H1 (cell line): ENCODE data around the gene CYP4A11. TPM values are rescaled to one million over a fixed set of nuclear protein-coding genes. Genes with fewer than 3 reads are reported as not detected.
"Not testable (repeated sequence)": the region's sequence is repeated elsewhere in the genome, so short reads cannot be mapped to it uniquely, and the experiment has no call there.

ENCODE experiments used
- CTCF ChIA-PET: fragments of 300-600 bp; sonication (Branson Sonifier 250); formaldehyde crosslinking; loops from one replicate; lab custom pipeline; 2021; ENCODE audit not compliant: partially characterized antibody; lab: Charles Lee
- POLR2A ChIA-PET: fragments of 300-600 bp; sonication (Branson Sonifier 250); formaldehyde crosslinking; loops from one replicate; lab custom pipeline; 2021; ENCODE audit warnings: inconsistent platforms; ENCODE audit not compliant: partially characterized antibody; lab: Charles Lee
- DNase-seq, 2 experiments: peaks; one replicate each; pipeline versions ENCODE4 v3.0.0 to v3.0.0-alpha.2; 2010 to 2022; ENCODE audit warnings: low spot score in 2 of 2, low read depth in 1 of 2, mixed read lengths in 1 of 2
- FAIRE-seq: peaks from 2 replicates; lab custom pipeline; 2011; peaks lifted over from hg19 to GRCh38; lab: Jason Lieb, UNC
- H2AFZ ChIP-seq: 2 replicates; pipeline ENCODE4 v1.8.1; 2012; ENCODE audit warnings: low read length, inconsistent platforms
- H2AK5ac ChIP-seq: 2 replicates; pipeline ENCODE4 v1.6.1; 2013; ENCODE audit warnings: low read depth, low read length
- H2BK120ac ChIP-seq: replicated peaks from 2 replicates; pipeline ENCODE3; 2013; ENCODE audit warnings: low read depth, low read length, inconsistent platforms
- H2BK12ac ChIP-seq: 2 replicates; pipeline ENCODE4 v1.6.1; 2013; ENCODE audit warnings: low read depth, low read length
- H2BK15ac ChIP-seq: 2 replicates; pipeline ENCODE4 v1.6.1; 2013; ENCODE audit warnings: low read length
- H2BK20ac ChIP-seq: 2 replicates; pipeline ENCODE4 v1.6.1; 2013; ENCODE audit warnings: low read length
- H2BK5ac ChIP-seq: 2 replicates; pipeline ENCODE4 v1.6.1; 2013; ENCODE audit warnings: low read depth, low read length
- H3K14ac ChIP-seq: 2 replicates; pipeline ENCODE4 v1.6.1; 2013; ENCODE audit warnings: inconsistent platforms; ENCODE audit not compliant: insufficient read length
- H3K18ac ChIP-seq: 2 replicates; pipeline ENCODE4 v1.6.1; 2013; ENCODE audit warnings: low read length; ENCODE audit errors: extremely low read depth
- H3K23ac ChIP-seq: 2 replicates; pipeline ENCODE4 v1.6.1; 2013; ENCODE audit warnings: inconsistent platforms; ENCODE audit not compliant: insufficient read length
- H3K23me2 ChIP-seq: 2 replicates; pipeline ENCODE4 v1.6.1; 2013; ENCODE audit warnings: low read depth, low read length
- H3K27ac ChIP-seq: 2 replicates; pipeline ENCODE4 v1.6.1; 2011; ENCODE audit warnings: low read depth, low read length, inconsistent platforms
- H3K27me3 ChIP-seq, 4 experiments: replicated peaks in 1 of 4; 1 replicate in 1 of 4; 2 replicates in 3 of 4; pipeline versions ENCODE4 v1.6.1 to v1.8.1; 2011 to 2013; ENCODE audit warnings: low read length in 3 of 4, mild to moderate bottlenecking in 3 of 4, inconsistent platforms in 2 of 4, mixed read lengths in 2 of 4, moderate library complexity in 1 of 4; ENCODE audit not compliant: control insufficient read depth in 3 of 4, insufficient read depth in 3 of 4; ENCODE audit errors: extremely low read depth in 1 of 4
- H3K36me3 ChIP-seq, 4 experiments: 2 replicates each; pipeline versions ENCODE4 v1.6.1 to v1.8.1; 2011 to 2013; ENCODE audit warnings: mild to moderate bottlenecking in 4 of 4, low read length in 3 of 4, moderate library complexity in 2 of 4, control low read depth in 1 of 4, inconsistent platforms in 1 of 4; ENCODE audit not compliant: insufficient read depth in 4 of 4, control insufficient read depth in 2 of 4
- H3K4ac ChIP-seq: replicated peaks from 2 replicates; pipeline ENCODE3; 2013; ENCODE audit warnings: low read length, low read depth, mixed read lengths, inconsistent platforms; ENCODE audit not compliant: insufficient read length
- H3K4me1 ChIP-seq, 4 experiments: replicated peaks in 1 of 4; 1 replicate in 1 of 4; 2 replicates in 3 of 4; pipeline versions ENCODE4 v1.6.1 to v1.8.1; 2011 to 2013; ENCODE audit warnings: low read length in 3 of 4, inconsistent platforms in 2 of 4, mixed read lengths in 1 of 4; ENCODE audit not compliant: insufficient read depth in 4 of 4, control insufficient read depth in 3 of 4
- H3K4me2 ChIP-seq, 2 experiments: 2 replicates each; pipeline versions ENCODE4 v1.6.1 to v1.8.1; 2011 to 2013; ENCODE audit warnings: low read depth in 2 of 2, low read length in 2 of 2, control low read depth in 1 of 2, inconsistent platforms in 1 of 2, mild to moderate bottlenecking in 1 of 2; ENCODE audit not compliant: insufficient read depth in 1 of 2
- H3K4me3 ChIP-seq, 4 experiments: fragments of 200-600, 300-600 bp in 1 of 4; sonication (generic), shearing (Covaris generic), sonication (Bioruptor Twin) in 1 of 4; 2 replicates each; pipeline versions ENCODE4 v1.5.1 to v1.8.1; 2011 to 2016; ENCODE audit warnings: low read length in 4 of 4, low read depth in 3 of 4, control low read depth in 2 of 4, inconsistent platforms in 2 of 4, mild to moderate bottlenecking in 2 of 4, mixed read lengths in 1 of 4, moderate library complexity in 1 of 4; ENCODE audit not compliant: insufficient read depth in 2 of 4; ENCODE audit errors: extremely low read depth in 1 of 4
- H3K56ac ChIP-seq: replicated peaks from 2 replicates; pipeline ENCODE3; 2013; ENCODE audit warnings: low read depth, mild to moderate bottlenecking, mixed read lengths, low read length, inconsistent platforms; ENCODE audit not compliant: insufficient read length
- H3K79me1 ChIP-seq: 2 replicates; pipeline ENCODE4 v1.6.1; 2013; ENCODE audit warnings: low read depth, low read length, control low read depth
- H3K79me2 ChIP-seq, 2 experiments: 2 replicates each; pipeline versions ENCODE4 v1.6.1 to v1.8.1; 2012 to 2013; ENCODE audit warnings: low read length in 2 of 2, mild to moderate bottlenecking in 2 of 2, inconsistent platforms in 1 of 2; ENCODE audit not compliant: insufficient read depth in 2 of 2, control insufficient read depth in 1 of 2
- H3K9ac ChIP-seq, 4 experiments: replicated peaks in 1 of 4; 1 replicate in 1 of 4; 2 replicates in 3 of 4; pipeline versions ENCODE4 v1.6.1 to v1.8.1; 2011 to 2013; ENCODE audit warnings: low read depth in 3 of 4, low read length in 3 of 4, control low read depth in 2 of 4, mild to moderate bottlenecking in 2 of 4, moderate library complexity in 2 of 4, inconsistent platforms in 1 of 4; ENCODE audit errors: extremely low read depth in 1 of 4
- H3K9me3 ChIP-seq, 2 experiments: 2 replicates each; pipeline versions ENCODE4 v1.6.1 to v1.8.1; 2012 to 2013; ENCODE audit warnings: mild to moderate bottlenecking in 2 of 2, moderate library complexity in 2 of 2, control low read depth in 1 of 2, inconsistent platforms in 1 of 2, low read depth in 1 of 2, low read length in 1 of 2, mixed read lengths in 1 of 2; ENCODE audit not compliant: insufficient read depth in 2 of 2
- H4K20me1 ChIP-seq, 2 experiments: replicated peaks in 1 of 2; 2 replicates each; pipeline versions ENCODE3 to v1.8.1; 2011 to 2013; ENCODE audit warnings: inconsistent platforms in 2 of 2, low read length in 2 of 2, mild to moderate bottlenecking in 1 of 2; ENCODE audit not compliant: insufficient read depth in 2 of 2, control insufficient read depth in 1 of 2
- H4K5ac ChIP-seq: 2 replicates; pipeline ENCODE4 v1.6.1; 2013; ENCODE audit warnings: low read length, low read depth, mixed read lengths, inconsistent platforms; ENCODE audit not compliant: insufficient read length
- H4K8ac ChIP-seq: 2 replicates; pipeline ENCODE4 v1.8.0; 2013; ENCODE audit warnings: mild to moderate bottlenecking, moderate library complexity, low read length, inconsistent platforms; ENCODE audit not compliant: insufficient read depth; ENCODE audit errors: extremely low read depth
- H4K91ac ChIP-seq: replicated peaks from 2 replicates; pipeline ENCODE3; 2013; ENCODE audit warnings: low read length, mixed read lengths, inconsistent platforms; ENCODE audit not compliant: insufficient read length
- WGBS, 2 experiments: shearing (Covaris generic) in 1 of 2; methylation state at CpG; one replicate each; pipeline versions ENCODE4 v1.1.6 to v1.1.7; 2013 to 2015; ENCODE audit warnings: low lambda C conversion rate in 2 of 2, mixed read lengths in 2 of 2, inconsistent platforms in 1 of 2, low coverage in 1 of 2, missing lambda C conversion rate in 1 of 2; ENCODE audit not compliant: insufficient replicate concordance in 2 of 2, insufficient coverage in 1 of 2, insufficient read length in 1 of 2; ENCODE audit errors: extremely low coverage in 1 of 2, missing lambda C conversion rate in 1 of 2; 5-methylcytosine and 5-hydroxymethylcytosine counted together
- polyA plus RNA-seq, 7 experiments: library from polyadenylated mRNA; depleted of rRNA in 3 of 7; stranded (reverse) in 5 of 7; unstranded in 2 of 7; fragments of >200 nt in 5 of 7; fragments of 200-250 nt in 2 of 7; gene quantifications; 1 replicate in 5 of 7; 2 replicates in 1 of 7; 4 replicates in 1 of 7; pipeline versions ENCODE4 v1.2.1 to v1.2.3, GENCODE V29; 2011 to 2013; ENCODE audit warnings: missing spikeins in 2 of 7, mixed read lengths in 2 of 7
- total RNA-seq: library from RNA; stranded (reverse); fragmentation: NEBNext Ultra II Directional; extraction: Animal tissue kit (Norgen Biotek cat#: 25700); gene quantifications from 2 replicates; pipeline ENCODE4 v1.2.1, GENCODE V29; 2021

The CYP4A11 gene
- total and polyA plus RNA-seq, 2 of the 8 experiments (the other 6 are each of a cell fraction or from before 2014, with no cell fraction given): not detected

- H3K23ac ChIP-seq, H3K36me3 ChIP-seq, H3K18ac ChIP-seq, H4K91ac ChIP-seq, H3K14ac ChIP-seq, H3K27me3 ChIP-seq, H2AFZ ChIP-seq, H2BK20ac ChIP-seq, H3K9me3 ChIP-seq, H3K9ac ChIP-seq, H2BK5ac ChIP-seq, H3K4me3 ChIP-seq, H3K4ac ChIP-seq, FAIRE-seq, H2BK12ac ChIP-seq, POLR2A ChIA-PET, H2BK15ac ChIP-seq, H4K8ac ChIP-seq, CTCF ChIA-PET, H3K23me2 ChIP-seq, DNase-seq, H3K56ac ChIP-seq, H2AK5ac ChIP-seq, H3K79me1 ChIP-seq, H3K4me2 ChIP-seq, H3K79me2 ChIP-seq, H2BK120ac ChIP-seq, H4K20me1 ChIP-seq, H3K27ac ChIP-seq, H3K4me1 ChIP-seq, H4K5ac ChIP-seq: not testable (repeated sequence)
- 95% methylated on average over 1 of the region's 1 CpG; no CpG with 5 or more reads in 1 of the 2 experiments for WGBS, 2 experiments
Observed at GRCh38 chr1:46949417-46949666, 8.1 kb upstream of the CYP4A11 start.
